ENCODE results near the gene UCN2. TPM values are rescaled to one million over a fixed set of nuclear protein-coding genes. Genes with fewer than 3 reads are reported as not detected.

UCN2 gene
- polyA plus RNA-seq, 1 experiment, result 4.5 TPM

DNA sequence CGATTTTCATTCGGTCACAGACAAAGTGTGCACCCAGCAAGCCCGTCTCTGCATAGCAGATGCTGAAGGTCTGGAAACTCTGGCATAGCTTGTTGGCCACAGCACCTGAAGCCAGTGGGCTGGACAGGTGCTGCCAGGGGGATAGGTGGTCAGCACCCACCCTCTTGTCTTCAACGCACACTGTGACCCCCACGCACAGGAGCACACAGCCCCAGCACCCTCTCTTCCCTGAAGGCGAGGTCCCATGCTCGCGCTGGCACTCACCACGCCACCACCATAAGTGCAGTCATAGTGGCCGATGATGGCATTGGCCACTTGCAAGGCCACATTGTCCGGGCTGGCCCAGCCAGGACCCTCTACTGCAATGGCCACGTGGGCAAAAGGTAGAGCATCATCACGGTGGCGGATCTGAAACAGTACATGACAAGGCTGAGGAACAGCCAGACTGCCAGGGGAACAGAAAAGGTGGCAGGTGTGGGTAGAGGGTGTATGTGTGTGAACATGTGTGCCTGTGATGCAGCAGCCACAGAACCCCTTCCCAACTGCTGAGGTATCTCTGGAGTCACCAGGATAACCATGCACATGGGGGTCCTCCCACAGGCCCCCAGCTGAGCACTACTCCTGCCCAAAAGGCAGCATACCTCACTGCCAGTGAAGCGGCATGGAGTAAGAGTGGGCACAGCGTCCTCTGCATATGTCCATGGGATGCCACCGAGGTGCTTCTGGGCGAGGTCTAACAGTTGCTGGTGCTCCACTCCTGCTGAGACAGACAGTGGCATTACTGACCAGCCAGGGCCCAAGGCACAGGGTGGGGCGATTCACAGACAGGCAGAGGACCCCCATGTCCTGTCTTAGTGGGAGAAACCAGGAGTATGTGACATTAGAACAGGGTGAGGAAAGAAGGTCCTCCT is 37.4 kb upstream of the UCN2 start:
- Histone ChIP-seq H3K36me3 (ENCODE audit: control insufficient read depth, insufficient read depth, low read length) (peaks cover 54% of the 10 kb centered on the region), H3K4me3 (ENCODE audit: low read depth, low read length) (no peak overlapping the region), H3K27me3 (ENCODE audit: control insufficient read depth, insufficient read depth, low read length) (no peaks in the 10 kb centered on the region)
- DNase-seq (ENCODE audit: low read depth), result no peak
- TF ChIP-seq, protein P1, sequence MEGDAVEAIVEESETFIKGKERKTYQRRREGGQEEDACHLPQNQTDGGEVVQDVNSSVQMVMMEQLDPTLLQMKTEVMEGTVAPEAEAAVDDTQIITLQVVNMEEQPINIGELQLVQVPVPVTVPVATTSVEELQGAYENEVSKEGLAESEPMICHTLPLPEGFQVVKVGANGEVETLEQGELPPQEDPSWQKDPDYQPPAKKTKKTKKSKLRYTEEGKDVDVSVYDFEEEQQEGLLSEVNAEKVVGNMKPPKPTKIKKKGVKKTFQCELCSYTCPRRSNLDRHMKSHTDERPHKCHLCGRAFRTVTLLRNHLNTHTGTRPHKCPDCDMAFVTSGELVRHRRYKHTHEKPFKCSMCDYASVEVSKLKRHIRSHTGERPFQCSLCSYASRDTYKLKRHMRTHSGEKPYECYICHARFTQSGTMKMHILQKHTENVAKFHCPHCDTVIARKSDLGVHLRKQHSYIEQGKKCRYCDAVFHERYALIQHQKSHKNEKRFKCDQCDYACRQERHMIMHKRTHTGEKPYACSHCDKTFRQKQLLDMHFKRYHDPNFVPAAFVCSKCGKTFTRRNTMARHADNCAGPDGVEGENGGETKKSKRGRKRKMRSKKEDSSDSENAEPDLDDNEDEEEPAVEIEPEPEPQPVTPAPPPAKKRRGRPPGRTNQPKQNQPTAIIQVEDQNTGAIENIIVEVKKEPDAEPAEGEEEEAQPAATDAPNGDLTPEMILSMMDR (IDR thresholded peaks at IDR 0.05; ENCODE audit: insufficient read depth, low read depth, low read length), result no peak
- POLR2A ChIA-PET, result no interaction called here
- CTCF ChIA-PET, result interaction anchor here (1.0 kb wide), 1 partner anchor 11 kb away, joined by 4 read pairs; no protein-coding TSS in a partner anchor

DNA sequence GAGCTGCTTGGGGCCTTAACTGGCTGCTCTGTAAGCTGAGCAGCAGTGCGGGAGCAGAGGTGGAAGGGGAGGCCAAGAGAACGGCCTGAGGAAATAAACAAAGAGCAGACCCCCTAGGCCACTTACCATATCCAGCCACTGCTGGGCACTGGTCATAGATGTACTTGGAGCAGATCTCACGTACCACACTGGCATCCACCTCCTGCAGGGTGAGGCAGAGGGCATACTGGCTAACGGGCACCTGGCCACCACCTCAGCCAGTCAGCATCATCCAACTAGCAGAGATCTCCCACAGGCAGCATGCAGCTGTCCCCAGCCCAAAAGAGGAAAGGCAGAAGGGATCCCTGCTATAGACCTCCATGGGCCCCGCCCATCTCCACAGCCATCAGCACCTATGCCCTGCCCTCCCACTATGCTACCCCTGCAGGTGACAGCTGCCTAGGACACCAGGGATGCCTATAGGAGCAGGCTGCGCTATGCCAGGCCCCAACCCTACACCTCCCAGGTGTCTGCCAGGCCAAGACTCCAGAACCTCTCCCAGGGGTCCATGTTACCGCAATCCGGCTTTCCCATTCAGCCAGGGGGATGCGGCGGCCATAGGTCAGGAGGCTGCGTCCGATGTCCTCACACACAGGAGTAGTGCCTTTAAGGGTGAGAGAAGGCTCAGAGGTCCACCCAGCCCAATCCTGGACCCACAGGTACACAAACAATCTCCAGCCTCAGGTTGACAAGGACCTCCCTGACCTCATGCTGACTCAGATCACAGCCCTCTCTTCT is 36.1 kb upstream of the UCN2 start:
- ChIA-PET POLR2A (no interaction called here), CTCF (interaction anchor here (1.6 to 5.4 kb wide), 3 partner anchors 36 to 51 kb away, joined by 4 to 43 read pairs (median 6); partner anchors contain the start of gene SLC26A6)

DNA sequence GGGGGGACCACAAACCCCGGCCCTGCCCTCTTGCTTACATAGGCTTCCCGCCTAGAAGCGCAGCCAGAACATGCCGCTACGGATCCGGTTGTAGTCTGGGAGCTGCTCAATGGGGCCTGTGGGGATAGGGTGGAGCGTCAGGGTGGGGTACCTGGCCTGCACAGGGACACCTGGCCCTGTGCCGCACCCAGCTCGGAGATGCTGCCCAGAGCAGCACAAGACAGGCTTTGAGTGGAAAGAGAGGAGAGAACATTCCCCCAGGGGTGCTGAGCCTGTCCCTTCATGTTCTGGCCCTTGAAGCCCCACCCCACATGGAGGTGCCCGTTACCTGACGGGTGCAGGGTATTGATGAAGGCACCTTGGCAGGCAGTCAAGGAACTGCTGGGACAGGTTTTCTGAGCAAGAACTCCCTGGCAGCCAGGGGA is 35.5 kb upstream of the UCN2 start:
- TF ChIP-seq, protein P1 (IDR thresholded peaks at IDR 0.05; ENCODE audit: insufficient read depth, low read depth, low read length), result no peak
- DNase-seq (ENCODE audit: low read depth), result no peak
- CTCF ChIA-PET, result interaction anchor here (1.1 to 5.4 kb wide), 5 partner anchors 10 to 50 kb away, joined by 3 to 43 read pairs (median 6); partner anchors contain the start of genes SLC26A6 and UQCRC1
- Histone ChIP-seq H3K4me3 (ENCODE audit: low read depth, low read length) (0 out of 2 replicates have a peak overlapping the region, but pooled peaks have one; percentile 8), H3K27me3 (ENCODE audit: control insufficient read depth, insufficient read depth, low read length) (no peaks in the 10 kb centered on the region), H3K36me3 (ENCODE audit: control insufficient read depth, insufficient read depth, low read length) (peaks cover 39% of the 10 kb centered on the region)
- POLR2A ChIA-PET, result no interaction called here

More for the DNA sequence above, 36.1 kb upstream of the UCN2 start:
- Histone ChIP-seq H3K36me3 (ENCODE audit: control insufficient read depth, insufficient read depth, low read length) (peaks cover 44% of the 10 kb centered on the region), H3K4me3 (ENCODE audit: low read depth, low read length) (no peak overlapping the region), H3K27me3 (ENCODE audit: control insufficient read depth, insufficient read depth, low read length) (no peaks in the 10 kb centered on the region)
- DNase-seq (ENCODE audit: low read depth), result no peak
- TF ChIP-seq, protein P1 (IDR thresholded peaks at IDR 0.05; ENCODE audit: insufficient read depth, low read depth, low read length), result no peak

DNA sequence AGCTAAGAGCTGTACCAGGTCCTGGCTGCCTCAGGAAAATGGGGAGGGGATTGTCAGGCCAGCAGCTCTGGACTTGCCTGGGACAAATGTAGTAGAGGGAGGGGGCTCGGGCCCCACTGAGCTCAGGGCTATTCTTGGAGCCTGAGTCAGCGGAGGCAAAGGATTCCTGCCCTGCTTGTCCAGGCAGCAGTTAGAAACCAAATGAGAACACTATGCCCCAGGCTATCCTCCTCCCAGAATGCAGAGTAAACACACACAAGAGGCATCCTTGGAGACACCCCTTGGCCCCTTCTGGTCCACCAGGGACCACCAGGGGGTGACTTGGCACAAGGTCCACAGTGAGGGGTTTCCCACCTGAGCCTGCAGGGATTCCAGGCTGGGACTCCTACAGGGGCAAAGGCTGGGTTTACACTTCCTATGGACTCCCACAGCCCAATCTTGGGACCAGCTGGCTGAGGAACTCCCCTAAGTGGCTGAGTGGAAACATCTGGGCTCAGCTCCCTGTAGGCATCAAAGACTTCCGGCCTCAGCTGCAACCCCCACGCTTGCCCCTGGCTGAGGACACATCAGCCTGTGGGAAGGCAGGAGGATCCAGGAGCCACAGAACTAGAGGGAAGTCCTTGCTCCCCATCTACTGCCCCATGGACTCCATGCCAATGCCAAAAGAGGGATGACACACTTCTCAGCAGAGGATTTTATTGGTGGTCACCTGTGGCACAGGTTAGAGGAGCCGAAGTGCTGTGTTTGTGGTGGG is 34.9 kb upstream of the UCN2 start:
- Histone ChIP-seq H3K36me3 (ENCODE audit: control insufficient read depth, insufficient read depth, low read length) (peaks cover 33% of the 10 kb centered on the region), H3K27me3 (ENCODE audit: control insufficient read depth, insufficient read depth, low read length) (no peaks in the 10 kb centered on the region), H3K4me3 (ENCODE audit: low read depth, low read length) (0 out of 2 replicates have a peak overlapping the region, but pooled peaks have one; percentile 8)
- ChIA-PET CTCF (interaction anchor here (1.1 to 5.4 kb wide), 6 partner anchors 11 to 49 kb away, joined by 3 to 43 read pairs (median 6); partner anchors contain the start of genes SLC26A6 and UQCRC1), POLR2A (no interaction called here)
- peak; percentile 95 for DNase-seq (ENCODE audit: low read depth)
- TF ChIP-seq, protein P1 (IDR thresholded peaks at IDR 0.05; ENCODE audit: insufficient read depth, low read depth, low read length), result no peak

All from BJ (cell line).